WTC11 (cell line): ENCODE measurements around the gene MAPK11. TPM values are rescaled to one million over a fixed set of nuclear protein-coding genes. Genes with fewer than 3 reads are reported as not detected.

Experiments used
- ATAC-seq: fragments of 200-7000 bp; cut with Tn5 transposase; 2 replicates; pipeline ENCODE4 v1.10.0; 2021; ENCODE audit warnings: mild to moderate bottlenecking, moderate library complexity
- CTCF ChIA-PET: fragments of 300-600 bp; sonication (Branson Sonifier 250); formaldehyde crosslinking; loops from one replicate; lab custom pipeline; 2021; ENCODE audit warnings: antibody characterized with exemption; lab: Charles Lee
- POLR2A ChIA-PET: fragments of 350-600 bp; sonication (Branson Sonifier 250); formaldehyde crosslinking; loops from one replicate; lab custom pipeline; 2021; ENCODE audit warnings: antibody characterized with exemption; lab: Charles Lee
- DNase-seq: peaks from one replicate; pipeline ENCODE4 v3.0.0; 2021; ENCODE audit warnings: low spot score
- H3K27ac Mint-ChIP-seq: 2 replicates; pipeline ENCODE4 v1.8.0; 2021; ENCODE audit warnings: mixed read lengths
- H3K27me3 Mint-ChIP-seq: 2 replicates; pipeline ENCODE4 v1.8.0; 2021; ENCODE audit warnings: low read depth, mild to moderate bottlenecking, moderate library complexity, mixed read lengths
- H3K36me3 Mint-ChIP-seq: 2 replicates; pipeline ENCODE4 v1.8.0; 2021; ENCODE audit warnings: mixed read lengths
- H3K4me1 Mint-ChIP-seq: 2 replicates; pipeline ENCODE4 v1.8.0; 2022; ENCODE audit warnings: mixed read lengths
- H3K4me3 Mint-ChIP-seq: 2 replicates; pipeline ENCODE4 v1.8.0; 2021; ENCODE audit warnings: mild to moderate bottlenecking, moderate library complexity, mixed read lengths
- H3K9me3 Mint-ChIP-seq: 2 replicates; pipeline ENCODE4 v1.8.0; 2021; ENCODE audit warnings: mixed read lengths
- CREM ChIP-seq: sonication (generic); formaldehyde crosslinking; IDR thresholded peaks from 2 replicates; pipeline ENCODE4 v1.8.1; 2022; ENCODE audit warnings: mild to moderate bottlenecking, missing genetic modification reagents, moderate library complexity
- CTCF ChIP-seq: fragments of 200-600 bp; IDR thresholded peaks from 2 replicates; pipeline ENCODE4 v1.8.0; 2022; ENCODE audit warnings: antibody characterized with exemption
- FOXK1 ChIP-seq: sonication (generic); formaldehyde crosslinking; IDR thresholded peaks from 2 replicates; pipeline ENCODE4 v1.8.0; 2022; ENCODE audit warnings: mild to moderate bottlenecking, moderate library complexity, missing genetic modification reagents
- FOXP4 ChIP-seq: sonication (generic); formaldehyde crosslinking; IDR thresholded peaks from 2 replicates; pipeline ENCODE4 v1.8.0; 2022; ENCODE audit warnings: mild to moderate bottlenecking, missing genetic modification reagents
- GTF2I ChIP-seq: fragments of 250-450 bp; sonication (Bioruptor Pico); conservative IDR thresholded peaks from 2 replicates; pipeline ENCODE4 v1.4.0; 2021; ENCODE audit warnings: mild to moderate bottlenecking
- HMGXB4 ChIP-seq: sonication (generic); formaldehyde crosslinking; IDR thresholded peaks from 2 replicates; pipeline ENCODE4 v1.8.1; 2023; ENCODE audit warnings: mild to moderate bottlenecking, moderate library complexity, missing genetic modification reagents
- MAX ChIP-seq: sonication (generic); formaldehyde crosslinking; IDR thresholded peaks from 2 replicates; pipeline ENCODE4 v1.8.0; 2022; ENCODE audit warnings: mild to moderate bottlenecking, missing genetic modification reagents
- OVOL2 ChIP-seq: fragments of 250-450 bp; sonication (Bioruptor Pico); IDR thresholded peaks from 2 replicates; pipeline ENCODE4 v1.9.0; 2021; ENCODE audit warnings: mild to moderate bottlenecking, borderline replicate concordance
- RORB ChIP-seq: fragments of 250-450 bp; sonication (Bioruptor Pico); IDR thresholded peaks from 2 replicates; pipeline ENCODE4 v1.9.0; 2021; ENCODE audit warnings: mild to moderate bottlenecking
- SMAD4 ChIP-seq: sonication (generic); formaldehyde crosslinking; IDR thresholded peaks from 2 replicates; pipeline ENCODE4 v1.8.0; 2022; ENCODE audit warnings: mild to moderate bottlenecking, missing genetic modification reagents
- ZBTB21 ChIP-seq: sonication (generic); formaldehyde crosslinking; IDR thresholded peaks from 2 replicates; pipeline ENCODE4 v1.8.1; 2023; ENCODE audit warnings: mild to moderate bottlenecking, missing genetic modification reagents, borderline replicate concordance
- ZNF121 ChIP-seq: sonication (generic); formaldehyde crosslinking; IDR thresholded peaks from 2 replicates; pipeline ENCODE4 v1.8.0; 2023; ENCODE audit warnings: missing genetic modification reagents
- ZNF232 ChIP-seq: sonication (generic); formaldehyde crosslinking; IDR thresholded peaks from 2 replicates; pipeline ENCODE4 v1.8.0; 2022; ENCODE audit warnings: mild to moderate bottlenecking, missing genetic modification reagents
- ZNF671 ChIP-seq: fragments of 250-450 bp; sonication (Bioruptor Pico); IDR thresholded peaks from 2 replicates; pipeline ENCODE4 v1.8.0; 2021; ENCODE audit warnings: mild to moderate bottlenecking
- total RNA-seq: library from RNA; stranded (reverse); gene quantifications from 3 replicates; pipeline ENCODE4 v1.2.3, GENCODE V29; 2021
- TF ChIP-seq, protein P1 (sequence below): sonication (generic); formaldehyde crosslinking; conservative IDR thresholded peaks from 2 replicates; pipeline ENCODE4 v1.8.1; 2022; ENCODE audit warnings: mild to moderate bottlenecking, missing genetic modification reagents
- TF ChIP-seq, protein P2 (sequence below): sonication (generic); formaldehyde crosslinking; IDR thresholded peaks from 2 replicates; pipeline ENCODE4 v1.8.0; 2023; ENCODE audit warnings: missing genetic modification reagents
- TF ChIP-seq, protein P3 (sequence below): sonication (generic); formaldehyde crosslinking; IDR thresholded peaks from 2 replicates; pipeline ENCODE4 v1.8.0; 2023; ENCODE audit warnings: missing genetic modification reagents, mild to moderate bottlenecking, borderline replicate concordance

MAPK11 gene
- total RNA-seq, 1 experiment from 2014 or later: 2.3 TPM

- TF ChIP-seq, protein P1, sequence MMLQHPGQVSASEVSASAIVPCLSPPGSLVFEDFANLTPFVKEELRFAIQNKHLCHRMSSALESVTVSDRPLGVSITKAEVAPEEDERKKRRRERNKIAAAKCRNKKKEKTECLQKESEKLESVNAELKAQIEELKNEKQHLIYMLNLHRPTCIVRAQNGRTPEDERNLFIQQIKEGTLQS: no peak
- TF ChIP-seq ZNF121 (CRISPR knock-in tag) (no peak), ZNF232 (CRISPR knock-in tag) (no peak), SMAD4 (CRISPR knock-in tag) (no peak), RORB (no peak), ZNF671 (CRISPR knock-in tag) (no peak), FOXK1 (no peak)
- TF ChIP-seq, protein P2, sequence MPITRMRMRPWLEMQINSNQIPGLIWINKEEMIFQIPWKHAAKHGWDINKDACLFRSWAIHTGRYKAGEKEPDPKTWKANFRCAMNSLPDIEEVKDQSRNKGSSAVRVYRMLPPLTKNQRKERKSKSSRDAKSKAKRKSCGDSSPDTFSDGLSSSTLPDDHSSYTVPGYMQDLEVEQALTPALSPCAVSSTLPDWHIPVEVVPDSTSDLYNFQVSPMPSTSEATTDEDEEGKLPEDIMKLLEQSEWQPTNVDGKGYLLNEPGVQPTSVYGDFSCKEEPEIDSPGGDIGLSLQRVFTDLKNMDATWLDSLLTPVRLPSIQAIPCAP (CRISPR knock-in tag): no peak
Observed at GRCh38 chr22:50277761-50278160, 7.6 kb upstream of the MAPK11 start (continued).

DNA sequence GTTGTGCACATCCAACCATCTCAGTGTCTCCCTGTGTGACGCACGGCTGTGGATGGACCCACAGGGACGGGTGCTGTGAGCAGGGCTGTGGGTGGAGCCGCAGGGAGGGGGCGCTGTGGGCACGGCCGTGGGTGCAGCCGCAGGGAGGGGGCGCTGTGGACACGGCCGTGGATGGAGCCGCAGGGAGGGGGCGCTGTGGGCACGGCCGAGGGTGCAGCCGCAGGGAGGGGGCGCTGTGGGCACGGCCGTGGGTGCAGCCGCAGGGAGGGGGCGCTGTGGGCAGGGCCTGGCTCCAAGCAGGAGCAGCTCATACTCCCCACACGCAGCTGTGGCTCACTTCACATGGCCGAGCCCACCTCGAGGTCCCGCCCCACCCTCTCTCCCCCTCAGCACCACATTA, 6.0 kb upstream of the MAPK11 start:
- Mint-ChIP-seq H3K27me3 (peaks cover 8% of the 10 kb centered on the region), H3K27ac (no peak overlapping the region), H3K9me3 (no peaks in the 10 kb centered on the region), H3K4me1 (no peaks in the 10 kb centered on the region), H3K4me3 (no peak overlapping the region), H3K36me3 (peaks cover 43% of the 10 kb centered on the region)
- ChIA-PET CTCF (interaction anchor here (0.6 to 2.4 kb wide), 14 partner anchors 9 to 326 kb away, joined by 3 to 37 read pairs (median 5); partner anchors contain the start of genes DENND6B and MAPK12), POLR2A (no interaction called here)
- peak; percentile 39 for DNase-seq
- TF ChIP-seq GTF2I (CRISPR knock-in tag): no peak
- TF ChIP-seq CREM (CRISPR knock-in tag): no peak
- TF ChIP-seq ZBTB21 (CRISPR knock-in tag): no peak
- TF ChIP-seq HMGXB4 (CRISPR knock-in tag): 0 out of 2 replicates have a peak, but pooled peaks have one; percentile 38
- TF ChIP-seq OVOL2 (CRISPR knock-in tag): no peak
- TF ChIP-seq FOXP4 (CRISPR knock-in tag): no peak
- TF ChIP-seq, protein P3, sequence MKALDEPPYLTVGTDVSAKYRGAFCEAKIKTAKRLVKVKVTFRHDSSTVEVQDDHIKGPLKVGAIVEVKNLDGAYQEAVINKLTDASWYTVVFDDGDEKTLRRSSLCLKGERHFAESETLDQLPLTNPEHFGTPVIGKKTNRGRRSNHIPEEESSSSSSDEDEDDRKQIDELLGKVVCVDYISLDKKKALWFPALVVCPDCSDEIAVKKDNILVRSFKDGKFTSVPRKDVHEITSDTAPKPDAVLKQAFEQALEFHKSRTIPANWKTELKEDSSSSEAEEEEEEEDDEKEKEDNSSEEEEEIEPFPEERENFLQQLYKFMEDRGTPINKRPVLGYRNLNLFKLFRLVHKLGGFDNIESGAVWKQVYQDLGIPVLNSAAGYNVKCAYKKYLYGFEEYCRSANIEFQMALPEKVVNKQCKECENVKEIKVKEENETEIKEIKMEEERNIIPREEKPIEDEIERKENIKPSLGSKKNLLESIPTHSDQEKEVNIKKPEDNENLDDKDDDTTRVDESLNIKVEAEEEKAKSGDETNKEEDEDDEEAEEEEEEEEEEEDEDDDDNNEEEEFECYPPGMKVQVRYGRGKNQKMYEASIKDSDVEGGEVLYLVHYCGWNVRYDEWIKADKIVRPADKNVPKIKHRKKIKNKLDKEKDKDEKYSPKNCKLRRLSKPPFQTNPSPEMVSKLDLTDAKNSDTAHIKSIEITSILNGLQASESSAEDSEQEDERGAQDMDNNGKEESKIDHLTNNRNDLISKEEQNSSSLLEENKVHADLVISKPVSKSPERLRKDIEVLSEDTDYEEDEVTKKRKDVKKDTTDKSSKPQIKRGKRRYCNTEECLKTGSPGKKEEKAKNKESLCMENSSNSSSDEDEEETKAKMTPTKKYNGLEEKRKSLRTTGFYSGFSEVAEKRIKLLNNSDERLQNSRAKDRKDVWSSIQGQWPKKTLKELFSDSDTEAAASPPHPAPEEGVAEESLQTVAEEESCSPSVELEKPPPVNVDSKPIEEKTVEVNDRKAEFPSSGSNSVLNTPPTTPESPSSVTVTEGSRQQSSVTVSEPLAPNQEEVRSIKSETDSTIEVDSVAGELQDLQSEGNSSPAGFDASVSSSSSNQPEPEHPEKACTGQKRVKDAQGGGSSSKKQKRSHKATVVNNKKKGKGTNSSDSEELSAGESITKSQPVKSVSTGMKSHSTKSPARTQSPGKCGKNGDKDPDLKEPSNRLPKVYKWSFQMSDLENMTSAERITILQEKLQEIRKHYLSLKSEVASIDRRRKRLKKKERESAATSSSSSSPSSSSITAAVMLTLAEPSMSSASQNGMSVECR (CRISPR knock-in tag): no peak
- peak; percentile 75 for TF ChIP-seq CTCF
- 0 out of 2 replicates have a peak, but pooled peaks have one; percentile 14 for TF ChIP-seq MAX
- ATAC-seq: peak; percentile 6; the same call in 1 of the 2 replicates
